IPS DF 4.7 (cell line): Measurements from ENCODE around the gene MMAA.
"Not testable (repeated sequence)": the region's sequence is repeated elsewhere in the genome, so short reads cannot be mapped to it uniquely, and the experiment has no call there.

Source experiments
- DNase-seq: peaks from one replicate; pipeline ENCODE4 v3.0.0-alpha.2; 2013; ENCODE audit warnings: low spot score; ENCODE audit errors: extremely low read depth

The MMAA gene

DNA sequence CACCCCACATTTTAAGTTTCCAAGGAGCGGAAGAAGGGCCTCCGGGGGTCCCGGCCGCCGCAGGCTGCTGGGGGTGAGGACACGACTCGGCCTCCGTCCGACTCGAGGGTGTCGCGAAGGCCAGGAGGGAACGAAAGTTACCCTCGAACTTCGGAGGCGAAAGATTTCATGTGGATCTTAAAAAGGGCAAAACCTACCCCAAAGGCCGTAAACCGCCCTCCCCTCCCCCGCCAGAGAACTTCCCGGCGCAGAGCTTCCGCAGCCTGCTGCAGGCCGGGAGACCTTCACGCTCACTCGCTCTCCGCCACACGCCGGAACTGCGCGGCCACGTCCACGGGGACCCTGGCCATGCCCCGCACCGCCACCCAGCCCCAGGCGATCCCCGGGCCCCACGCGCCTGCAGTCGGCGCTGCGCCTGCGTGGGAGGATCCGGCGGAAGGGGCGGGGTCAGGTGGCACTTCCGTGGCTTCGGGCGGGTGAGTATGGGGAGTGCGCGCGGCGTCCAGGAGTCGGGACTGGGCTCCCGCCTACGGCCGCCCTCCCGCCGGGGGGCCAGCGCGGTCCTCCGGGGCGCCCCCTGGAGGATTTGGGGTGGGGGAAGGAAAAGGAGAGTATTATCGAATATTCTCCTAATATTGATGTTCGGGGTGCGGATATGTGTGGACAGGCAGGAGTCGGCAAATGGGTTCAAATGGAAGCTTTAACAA lies at the start of gene MMAA:
TSS of gene MMAA (plus strand) at position 454 of the 707 bp plus-strand sequence. CDS start 19,755 bp downstream, outside the sequence.
- DNase-seq: peak; percentile 28

DNA sequence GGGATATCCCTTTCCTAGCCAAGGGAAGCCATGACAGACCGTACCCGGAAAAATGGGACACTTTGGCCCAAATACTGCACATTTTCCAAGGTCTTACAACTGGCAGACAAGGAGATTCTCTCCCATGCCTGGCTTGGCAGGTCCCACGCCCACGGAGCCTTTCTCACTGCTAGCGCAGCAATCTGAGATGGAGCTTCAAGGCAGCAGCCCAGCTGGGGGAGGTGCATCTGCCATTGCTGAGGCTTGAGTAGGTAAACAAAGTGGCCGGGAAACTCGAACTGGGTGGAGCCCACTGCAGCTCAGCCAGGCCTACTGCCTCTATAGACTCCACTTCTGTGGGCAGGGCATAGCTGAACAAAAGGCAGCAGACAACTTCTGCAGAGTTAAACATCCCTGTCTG lies 44.6 kb upstream of the MMAA start:
- not testable (repeated sequence) for DNase-seq

DNA sequence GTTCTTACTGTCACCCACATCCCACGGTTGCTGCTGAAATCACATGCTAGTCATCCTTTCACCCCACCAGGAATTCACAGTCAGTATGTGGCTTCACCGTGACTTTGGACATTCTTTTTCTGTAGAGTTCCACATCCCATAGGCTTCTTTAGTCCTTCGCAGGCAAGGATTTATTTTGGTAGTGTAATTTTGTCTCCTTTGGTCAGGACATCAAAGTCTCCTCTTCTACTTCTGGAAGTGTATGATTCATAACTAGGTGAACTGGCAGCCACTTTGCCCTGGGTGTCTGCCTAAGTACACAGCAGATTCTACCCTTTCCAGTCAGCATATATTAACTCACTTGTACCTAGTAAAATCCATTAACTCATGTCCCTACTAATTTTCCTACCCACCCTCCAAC lies 38.3 kb upstream of the MMAA start:
- no peak for DNase-seq

DNA sequence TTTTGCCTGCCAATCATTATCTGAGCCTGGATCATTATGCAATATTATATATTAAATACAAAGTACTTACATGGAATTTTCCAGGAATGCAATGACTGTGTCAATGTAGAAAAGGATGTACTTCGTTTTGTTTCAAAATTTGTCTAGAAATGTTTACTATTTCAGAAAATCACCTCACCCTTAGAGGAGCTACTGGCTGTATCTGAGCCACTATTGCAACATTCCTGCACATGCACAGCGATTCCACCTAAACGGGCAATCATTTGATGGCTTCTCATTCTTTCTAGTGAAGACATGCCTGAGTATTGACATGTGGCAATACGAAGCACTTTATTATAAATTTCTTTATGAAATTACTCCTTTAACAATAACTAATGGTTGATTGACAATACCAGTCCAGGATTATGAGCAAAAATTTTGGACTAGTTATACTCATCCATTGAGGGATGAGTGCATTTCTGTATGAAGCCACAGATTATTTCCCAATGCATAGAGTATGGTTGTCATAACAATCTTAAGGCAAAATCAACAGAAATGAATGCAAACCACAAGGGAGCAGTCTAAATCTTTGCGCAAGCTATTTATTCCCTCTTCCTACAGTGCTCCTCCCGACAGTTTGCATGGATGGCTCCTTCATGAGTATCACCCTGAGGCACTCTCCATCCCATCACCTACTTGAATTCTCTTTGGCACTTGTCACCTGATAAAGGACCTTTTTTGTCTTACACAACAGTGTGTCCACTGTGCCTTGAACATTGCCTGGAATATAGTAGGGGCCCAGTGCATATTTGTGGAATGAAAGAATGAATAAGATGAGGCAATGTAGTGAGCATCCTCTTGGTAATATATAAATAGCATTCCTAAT lies 35.8 kb upstream of the MMAA start:
- DNase-seq: no peak

DNA sequence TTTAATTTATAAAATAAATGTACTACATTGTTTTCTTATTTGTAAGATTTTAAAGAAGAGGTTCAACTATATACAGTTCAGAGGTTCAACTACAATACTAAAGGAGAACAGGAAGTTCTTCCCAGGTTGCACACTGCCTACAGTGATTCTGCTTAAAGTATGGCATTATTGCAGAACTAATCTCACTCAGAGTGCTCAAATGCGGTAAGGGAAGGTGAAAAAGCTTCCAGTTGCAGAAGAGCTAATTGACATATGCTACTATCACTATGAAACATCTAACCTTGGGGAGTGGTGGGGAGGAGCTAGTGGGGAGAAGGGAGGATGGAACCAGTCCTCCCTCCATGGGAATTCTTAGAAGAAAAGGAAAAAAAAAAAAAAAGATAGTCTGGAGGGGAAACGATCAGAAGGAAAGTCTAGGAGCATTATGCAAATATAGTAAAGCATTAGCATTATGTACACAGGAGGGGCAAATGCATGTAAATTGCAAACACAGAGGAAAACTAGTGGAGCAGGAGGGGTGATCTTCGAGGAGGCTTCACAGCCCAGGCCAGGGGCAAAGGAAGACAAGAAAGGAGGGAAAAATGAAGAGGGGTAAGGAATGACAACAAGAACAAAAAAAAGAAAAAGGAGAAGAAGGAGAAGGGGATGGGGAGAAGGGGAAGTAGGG lies 32.0 kb upstream of the MMAA start:
- DNase-seq: no peak

DNA sequence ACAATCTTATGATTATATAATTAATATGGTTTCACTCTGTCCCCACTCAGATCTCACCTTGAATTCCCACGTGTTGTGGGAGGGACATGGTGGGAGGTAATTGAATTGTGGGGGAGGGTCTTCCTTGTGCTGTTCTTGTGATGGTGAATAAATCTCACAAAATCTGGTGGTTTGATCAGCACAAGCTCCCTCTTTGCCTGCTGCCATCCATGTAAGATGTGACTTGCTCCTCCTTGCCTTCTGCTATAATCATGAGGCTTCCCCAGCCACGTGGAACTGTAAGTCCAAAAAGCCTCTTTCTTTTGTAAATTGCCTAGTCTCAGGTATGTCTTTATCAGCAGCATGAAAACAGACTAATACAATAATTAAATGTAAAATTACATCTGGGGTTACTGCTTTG lies 29.8 kb upstream of the MMAA start:
- DNase-seq: not testable (repeated sequence)

DNA sequence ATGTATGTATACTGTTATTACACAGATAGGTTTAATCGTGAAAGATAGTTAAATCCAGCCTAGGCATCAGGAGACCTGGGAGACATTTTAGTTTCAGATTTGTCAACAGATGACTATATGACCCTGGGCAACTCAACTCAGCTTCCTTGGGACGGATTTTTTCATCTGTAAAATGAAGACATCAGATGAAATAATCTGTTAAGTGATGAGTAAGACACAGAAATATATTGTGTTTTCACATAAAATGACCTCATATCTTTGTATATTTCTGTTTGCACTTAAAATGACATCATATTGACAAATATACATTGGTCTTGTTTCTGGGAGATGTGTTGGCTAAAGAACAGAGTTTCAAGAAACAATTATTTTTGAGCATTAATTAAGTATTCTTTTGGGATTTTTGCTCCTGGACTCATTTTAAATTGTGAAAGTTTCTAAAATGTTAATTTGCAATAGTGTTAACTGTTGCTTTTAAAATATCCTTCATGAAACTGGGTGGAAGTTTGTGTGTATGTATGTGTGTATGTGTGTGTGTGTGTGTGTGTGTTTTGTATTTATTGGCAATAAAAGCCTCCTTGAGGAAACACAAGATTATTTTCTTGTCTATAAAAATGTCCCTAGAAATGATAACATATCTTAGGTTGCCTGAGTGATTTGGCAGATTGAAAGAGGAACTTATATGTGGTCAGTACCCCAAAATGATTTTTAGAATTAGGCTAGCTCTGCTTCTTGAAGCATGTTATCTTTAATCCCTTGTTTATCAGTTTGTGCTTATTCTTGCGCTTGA lies 29.1 kb upstream of the MMAA start:
- DNase-seq: no peak

DNA sequence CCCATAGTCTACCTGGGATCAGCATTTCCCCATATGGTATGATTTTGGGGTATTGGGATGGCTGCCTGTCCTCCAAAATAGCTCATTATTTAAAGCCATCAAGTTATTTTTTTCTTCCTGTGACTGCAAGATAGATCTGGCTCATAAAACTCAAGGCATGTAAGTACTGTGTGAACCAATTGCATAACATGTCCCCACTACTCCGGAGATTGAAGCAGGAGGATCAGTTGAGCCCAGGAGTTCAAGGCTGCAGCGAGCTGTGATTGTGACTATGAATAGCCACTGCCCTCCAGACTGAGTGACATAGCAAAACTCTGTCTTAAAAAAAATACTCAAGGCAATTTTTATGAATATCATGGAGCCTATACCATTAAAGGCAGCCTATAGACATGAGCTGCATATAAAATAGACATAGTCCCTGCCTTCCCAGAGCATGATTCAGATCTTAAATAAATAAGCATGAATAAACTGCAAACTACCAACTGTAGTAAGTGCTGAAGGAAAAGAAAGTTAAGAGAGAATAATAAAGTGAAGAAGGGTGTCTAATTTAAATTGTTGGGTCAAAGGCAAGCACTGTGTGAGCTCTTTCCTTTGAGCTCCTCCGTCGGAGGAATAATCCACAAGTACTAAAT lies 16.9 kb upstream of the MMAA start:
- DNase-seq: no peak

DNA sequence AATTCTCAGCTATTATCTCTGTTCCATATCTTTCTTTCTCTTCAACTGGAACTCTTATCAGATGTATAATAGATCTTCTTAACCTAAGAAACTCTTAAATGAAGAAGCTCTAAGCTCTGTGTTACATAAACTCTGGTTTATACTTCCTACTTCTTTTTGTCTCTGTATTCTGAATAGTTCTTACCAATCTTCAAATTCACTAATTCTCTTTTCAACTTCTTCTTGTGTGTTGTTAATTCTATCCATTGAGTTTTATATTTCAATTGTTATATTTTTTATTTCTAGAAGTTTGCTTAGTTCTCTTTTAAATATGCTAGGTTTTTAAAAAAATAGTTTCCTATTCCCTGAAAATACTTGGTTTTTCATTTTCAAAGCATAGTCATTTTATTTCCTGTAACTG lies 13.2 kb upstream of the MMAA start:
- DNase-seq: no peak

DNA sequence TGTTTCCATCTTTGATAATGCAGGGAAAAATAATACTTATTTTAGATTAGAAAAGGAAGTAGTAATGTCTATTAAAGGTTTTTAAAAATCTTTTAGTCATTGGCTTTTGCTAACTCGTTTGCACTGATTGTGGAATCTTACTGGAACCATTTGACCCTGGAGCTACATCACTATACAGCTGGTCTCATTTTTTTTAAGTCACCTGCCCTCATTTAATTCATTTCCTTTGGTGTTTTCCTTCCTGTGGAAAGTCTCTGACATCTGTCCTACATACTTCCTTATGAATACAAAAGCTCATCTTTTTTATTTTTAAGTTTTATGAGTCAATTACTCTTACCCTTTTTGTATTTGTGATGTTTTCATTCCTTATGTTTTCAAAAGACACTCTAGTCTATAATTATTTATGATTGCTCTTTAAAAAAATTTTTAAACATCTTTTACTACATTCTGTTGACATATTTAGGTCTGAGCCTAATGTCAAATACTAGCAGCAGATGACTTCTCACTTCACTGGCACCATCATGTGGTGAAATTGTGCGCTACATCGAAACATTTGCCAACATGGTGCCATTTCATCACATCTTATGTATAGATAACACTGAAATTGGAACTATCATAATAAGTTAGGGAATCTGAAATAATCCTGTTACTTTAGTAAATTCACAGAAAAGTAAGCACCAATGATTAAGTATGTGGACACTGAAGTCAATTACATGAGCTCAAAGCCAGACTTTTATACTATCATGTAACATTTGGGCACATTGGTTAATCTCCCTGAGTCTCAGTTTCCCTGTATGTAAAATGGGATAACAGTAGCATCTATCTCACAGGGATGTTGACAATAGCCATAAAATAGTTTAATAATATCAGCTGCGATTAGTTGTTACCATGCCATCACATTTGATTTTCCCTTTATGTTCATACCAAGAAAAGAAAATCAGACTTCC lies 9.4 kb upstream of the MMAA start:
- DNase-seq: peak; percentile 38

DNA sequence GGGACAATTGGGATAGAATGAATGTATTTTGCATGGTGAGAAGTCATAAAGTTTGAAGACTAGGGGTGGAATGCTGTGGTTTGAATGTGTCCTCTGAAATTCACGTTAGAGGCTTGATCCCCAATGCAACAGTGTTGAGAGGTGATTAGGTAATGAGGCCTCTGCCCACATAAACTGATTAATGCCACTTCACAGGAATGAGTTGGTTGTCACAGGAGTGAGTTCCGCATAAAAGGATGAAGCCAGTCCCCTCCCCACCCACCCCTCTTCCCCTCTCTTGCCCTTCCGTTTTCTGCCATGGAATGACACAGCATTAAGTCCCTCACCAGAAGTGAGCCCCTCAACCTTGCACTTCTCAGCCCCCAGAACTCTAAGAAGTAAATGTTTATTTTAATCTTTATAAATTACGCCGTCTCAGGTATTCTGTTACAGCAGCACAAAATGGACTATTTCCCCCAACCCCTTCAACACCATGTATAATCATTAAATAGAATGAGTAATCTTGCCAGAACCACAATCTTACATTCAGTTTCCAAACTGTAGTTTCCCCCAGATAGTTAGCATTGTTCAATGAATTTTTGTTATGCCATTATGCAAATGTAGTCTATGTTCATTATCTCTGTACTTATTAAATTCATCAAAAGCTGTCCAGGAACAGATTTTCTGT lies 5.5 kb upstream of the MMAA start:
- DNase-seq: no peak

DNA sequence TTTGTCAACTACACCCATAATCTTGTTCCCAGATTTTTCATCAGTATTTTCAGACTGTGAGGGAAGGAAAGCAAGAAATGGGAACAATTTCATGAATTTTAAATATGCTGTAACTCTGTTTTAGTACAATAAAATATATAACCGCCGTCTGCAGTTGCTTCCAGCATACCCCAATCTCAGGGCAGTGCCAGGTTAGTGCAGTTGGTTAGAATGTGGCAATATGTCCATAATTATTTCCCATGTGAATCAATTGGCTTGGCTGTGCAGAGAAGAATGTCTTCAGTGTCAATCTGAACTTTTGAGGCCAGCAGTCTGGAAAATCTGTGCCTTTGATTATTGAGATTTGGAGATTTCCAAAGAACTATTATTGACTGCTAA lies 5.0 kb upstream of the MMAA start:
- no peak for DNase-seq

DNA sequence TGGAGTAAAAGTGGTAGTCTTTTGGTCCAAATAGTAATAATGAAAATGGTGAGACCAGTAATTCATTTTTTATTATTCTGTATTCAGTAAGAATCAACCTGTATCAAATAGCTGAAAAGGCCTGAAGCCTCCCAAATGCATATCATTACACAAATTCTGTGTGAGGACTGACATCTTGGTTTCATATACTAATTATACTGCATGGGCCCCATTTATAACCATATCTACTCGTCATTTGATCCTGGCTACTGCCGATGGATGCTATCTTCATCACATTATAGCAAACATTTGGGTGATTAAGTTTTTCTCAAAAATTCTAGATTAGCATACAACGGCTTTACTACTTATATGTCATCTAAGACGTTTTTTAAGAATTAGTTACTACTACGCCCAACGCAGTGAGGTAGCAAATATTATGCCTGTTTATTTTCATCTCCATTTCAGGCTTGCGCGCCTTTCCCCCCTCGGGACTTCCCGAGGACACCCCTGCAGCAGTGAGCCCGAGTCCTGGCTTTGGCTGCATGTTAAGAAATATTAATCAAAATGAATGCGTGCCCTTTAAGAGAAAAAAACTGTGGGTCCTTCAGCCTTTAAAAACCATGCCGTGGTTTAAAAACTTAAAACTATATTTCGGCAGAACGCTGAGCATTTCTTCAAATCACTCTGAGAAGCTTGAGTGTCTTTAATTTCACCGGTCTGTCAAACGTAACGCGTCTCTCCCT lies 814 bp upstream of the MMAA start:
- DNase-seq: no peak

DNA sequence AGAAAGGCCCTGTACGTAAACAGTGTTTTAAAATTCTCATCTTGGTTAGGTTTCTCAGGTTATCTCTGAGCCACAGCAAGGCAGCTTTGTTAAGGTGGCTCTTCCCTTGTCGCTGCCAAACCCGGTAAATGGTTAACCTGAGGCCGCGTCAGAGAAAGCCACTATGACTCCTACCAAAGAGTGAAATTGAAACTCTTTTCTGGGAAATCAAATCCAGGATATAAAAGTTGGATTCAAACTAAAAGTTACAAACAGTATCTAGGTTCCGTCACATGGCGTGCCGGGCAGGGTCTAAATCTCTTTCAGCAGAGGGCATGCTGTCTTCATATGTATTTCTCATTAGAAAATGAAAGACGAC lies 433 bp downstream of the MMAA start:
- no peak for DNase-seq

DNA sequence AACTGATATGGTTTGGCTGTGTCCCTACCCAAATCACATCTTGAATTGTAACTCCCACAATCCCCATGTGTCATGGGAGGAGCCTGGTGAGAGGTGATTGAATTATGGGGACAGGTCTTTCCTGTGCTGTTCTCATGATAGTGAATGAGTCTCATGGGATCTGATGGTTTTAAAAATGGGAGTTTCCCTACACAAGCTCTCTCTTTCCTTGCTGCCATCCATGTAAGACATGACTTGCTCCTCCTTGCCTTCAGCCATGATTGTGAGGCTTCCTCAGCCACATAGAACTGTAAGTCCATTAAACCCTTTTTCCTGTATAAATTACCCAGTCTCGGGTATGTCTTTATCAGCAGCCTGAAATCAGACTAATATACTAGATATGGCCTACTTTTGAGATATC lies 2.9 kb downstream of the MMAA start:
- DNase-seq: not testable (repeated sequence)

DNA sequence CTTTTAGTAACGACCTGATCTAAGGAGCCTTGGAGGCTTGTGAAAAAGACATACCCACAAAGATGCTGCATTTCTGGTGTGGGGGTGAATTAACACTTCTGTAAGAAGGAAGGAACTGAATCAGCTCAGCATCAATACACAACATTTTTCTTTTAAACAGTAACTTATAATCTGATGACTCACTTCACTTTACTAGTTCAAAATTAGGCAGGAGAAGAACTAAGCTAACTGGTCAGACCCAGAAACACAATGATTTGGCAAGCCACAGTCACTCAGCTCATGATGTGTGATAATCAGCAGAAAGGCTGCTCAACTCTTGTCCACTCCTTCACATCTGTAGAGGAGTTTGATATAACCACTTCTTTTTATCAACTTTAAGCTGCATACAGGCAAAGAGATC lies 4.6 kb downstream of the MMAA start:
- no peak for DNase-seq

DNA sequence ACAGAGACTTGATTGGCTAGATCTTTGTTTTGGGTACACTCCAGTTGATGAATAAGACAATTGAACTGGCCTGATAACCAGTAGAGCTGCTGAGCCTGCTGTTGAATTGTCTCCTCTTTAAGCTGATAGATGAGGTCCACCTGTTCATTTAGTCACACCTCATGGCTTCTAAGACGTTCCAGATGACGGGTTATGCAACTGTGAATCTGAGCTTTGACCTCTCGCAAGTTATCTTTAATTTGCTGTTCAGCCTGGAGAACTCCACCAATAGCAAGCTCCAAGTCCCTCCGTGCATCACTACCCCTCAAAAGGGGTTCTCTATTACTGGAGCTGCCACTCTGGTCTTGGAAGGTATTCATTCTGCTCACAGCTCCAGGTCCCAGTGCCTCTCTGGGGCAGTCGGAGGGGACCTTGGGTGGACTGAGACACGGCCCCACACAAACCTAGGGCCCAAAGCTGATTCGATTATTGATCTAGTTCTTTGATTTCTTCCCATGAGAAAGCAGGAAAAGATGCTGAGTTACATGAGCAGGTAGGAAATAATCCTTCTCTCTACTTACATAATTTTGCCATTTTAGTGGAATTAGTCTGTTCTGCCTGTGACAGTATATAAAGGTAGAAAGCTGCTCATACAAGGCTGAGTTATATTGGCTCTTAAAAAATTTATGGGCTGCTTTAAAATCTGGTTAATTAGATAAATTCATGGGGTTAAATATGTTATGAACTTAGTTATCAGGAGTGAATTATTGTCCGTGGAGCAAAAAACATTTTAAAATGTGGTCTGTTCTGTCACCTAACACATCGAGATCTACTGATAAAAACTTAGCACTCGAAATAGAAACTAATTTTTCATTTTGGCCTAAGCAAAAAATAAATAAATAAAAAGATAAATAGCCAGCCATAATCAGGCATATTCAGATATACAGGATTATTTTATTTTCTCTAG lies 6.8 kb downstream of the MMAA start:
- DNase-seq: no peak

DNA sequence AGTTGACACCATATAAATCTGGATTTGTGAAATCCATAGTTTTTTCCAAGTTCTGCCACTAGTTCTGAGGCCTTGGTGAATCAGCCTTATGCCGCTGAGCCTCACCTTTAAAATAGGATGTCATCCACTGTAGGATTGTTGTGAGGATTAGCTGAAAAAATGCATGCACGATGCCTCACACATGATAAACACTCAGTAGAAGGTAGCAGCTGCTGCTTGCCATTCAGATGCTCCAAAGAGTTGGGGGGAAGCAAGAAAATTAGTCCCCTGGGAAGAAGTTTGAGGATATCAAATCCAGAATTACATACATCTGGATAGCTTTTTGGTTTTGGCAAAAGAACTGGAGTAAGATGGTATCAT lies 7.4 kb downstream of the MMAA start:
- no peak for DNase-seq
